HG03060 (cell line): ENCODE results near the gene WFDC1.

Source experiments
- ATAC-seq: cut with Tn5 transposase; IDR thresholded peaks from one replicate; pipeline ENCODE4 v1.9.1; 2021; ENCODE audit warnings: low read depth, moderate number of reproducible peaks; ENCODE audit not compliant: unreplicated experiment

WFDC1 gene

DNA sequence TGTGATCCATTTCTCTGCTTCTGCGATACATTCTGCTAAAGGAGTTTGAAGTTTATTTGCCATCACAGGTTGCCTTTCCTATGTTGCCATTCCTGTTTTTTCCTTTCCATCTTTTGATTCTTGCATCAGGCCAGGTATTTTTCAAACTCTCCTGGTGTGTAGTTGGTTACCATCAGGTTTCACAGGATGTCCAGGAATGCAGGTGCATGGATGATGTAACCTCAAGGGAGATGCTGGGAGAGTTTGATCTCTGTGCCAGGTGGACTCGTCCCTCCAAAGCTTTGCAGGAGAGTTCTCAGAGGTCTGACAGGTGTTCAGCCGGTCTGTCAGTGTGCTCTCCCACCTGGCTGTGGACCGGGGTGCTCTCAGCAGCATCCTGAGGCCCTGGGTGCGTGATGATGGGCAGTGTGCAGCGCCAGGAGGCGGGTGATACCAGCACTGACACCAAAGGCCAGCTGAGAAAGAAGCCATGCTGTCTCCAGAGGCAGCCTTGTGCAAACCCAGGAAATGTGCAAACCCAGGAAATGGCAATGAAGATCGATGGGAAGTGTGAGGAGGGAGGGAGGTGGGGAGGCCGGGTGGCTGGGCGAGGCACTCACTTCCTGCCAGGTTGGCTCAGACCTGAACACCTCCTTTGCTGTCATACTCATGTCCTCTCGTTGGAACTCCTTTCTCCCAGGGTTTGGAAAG, 75.4 kb downstream of the WFDC1 start:
- no peak for ATAC-seq

DNA sequence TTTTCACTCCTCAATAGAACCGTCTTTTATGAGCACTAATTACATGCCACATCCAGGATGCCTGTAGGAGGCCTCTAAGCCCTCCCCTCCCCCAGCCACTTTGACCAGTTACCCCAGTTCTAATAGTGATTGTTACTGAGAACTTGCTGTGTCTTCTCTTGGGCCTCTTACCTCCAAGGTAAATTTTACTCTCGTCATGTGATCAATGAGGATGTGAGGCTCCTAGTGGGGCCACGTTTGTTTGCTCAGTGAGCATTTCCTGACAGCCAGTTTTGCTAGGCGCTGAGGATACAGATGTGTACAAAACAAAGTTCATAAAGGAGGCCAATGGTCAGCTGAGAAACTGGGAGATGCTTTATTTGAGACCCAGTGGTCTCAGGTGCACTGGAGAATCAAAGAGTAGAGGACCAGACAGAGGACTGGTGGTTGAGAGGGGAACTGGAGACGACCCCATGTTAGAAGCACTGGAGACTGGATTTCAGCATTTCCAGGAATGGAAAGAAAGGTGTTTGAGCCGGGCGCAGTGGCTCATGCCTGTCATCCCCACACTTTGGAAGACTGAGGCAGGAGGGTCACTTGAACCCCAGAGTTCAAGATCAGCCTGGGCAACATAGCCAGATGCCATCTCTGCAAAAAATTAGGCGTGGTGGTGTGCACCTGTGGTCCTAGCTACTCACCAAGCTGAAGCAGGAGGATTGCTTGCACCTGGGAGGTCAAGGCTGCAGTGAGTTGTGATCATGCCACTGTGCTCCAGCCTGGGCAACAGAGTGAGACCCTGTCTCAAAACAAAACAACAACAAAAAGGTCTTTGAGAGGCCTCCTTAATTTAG, 76.3 kb downstream of the WFDC1 start:
- ATAC-seq, result no peak

DNA sequence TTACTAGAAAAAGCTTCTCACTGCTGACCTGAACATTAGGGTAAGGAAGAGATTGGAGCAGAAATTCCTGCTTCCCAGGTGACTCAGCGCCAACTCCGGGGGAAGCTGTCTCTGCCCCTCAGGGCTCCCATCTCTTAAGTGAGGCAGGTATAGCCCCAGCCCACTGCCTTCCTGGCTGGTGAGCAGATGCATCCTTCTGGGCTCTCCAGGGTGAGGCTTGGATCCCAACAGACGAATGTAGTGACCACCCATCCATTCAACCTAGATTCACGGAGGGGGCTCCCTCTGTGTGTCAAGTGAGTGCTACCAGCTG, 76.8 kb downstream of the WFDC1 start:
- no peak for ATAC-seq

DNA sequence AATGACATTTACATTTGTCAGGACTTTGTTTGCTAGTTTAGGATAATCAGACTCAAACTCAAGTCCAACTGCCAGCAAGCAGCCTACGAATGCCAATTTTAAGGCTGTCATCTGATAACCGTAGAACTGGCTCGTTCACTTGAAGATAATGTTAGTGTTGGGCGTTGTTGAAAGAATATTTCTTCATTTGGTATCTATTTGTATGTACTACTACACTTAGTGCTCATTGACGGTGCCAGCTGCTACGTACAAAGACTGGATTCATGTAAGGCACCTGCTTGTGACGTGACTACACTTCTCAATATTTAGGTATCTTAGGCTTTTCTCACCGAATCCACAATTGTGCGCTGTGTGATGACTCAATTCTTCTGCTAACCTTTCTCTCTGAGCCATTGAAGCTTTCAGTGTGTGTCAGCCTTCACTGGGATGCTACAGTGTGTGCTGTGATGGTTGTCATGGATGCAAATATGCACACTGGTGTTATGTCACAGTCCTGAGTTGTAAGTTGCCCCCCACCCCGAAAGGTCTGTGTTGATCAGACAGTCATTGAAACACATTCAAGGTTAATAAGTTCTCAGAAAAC, 79.3 kb downstream of the WFDC1 start:
- ATAC-seq, result no peak

DNA sequence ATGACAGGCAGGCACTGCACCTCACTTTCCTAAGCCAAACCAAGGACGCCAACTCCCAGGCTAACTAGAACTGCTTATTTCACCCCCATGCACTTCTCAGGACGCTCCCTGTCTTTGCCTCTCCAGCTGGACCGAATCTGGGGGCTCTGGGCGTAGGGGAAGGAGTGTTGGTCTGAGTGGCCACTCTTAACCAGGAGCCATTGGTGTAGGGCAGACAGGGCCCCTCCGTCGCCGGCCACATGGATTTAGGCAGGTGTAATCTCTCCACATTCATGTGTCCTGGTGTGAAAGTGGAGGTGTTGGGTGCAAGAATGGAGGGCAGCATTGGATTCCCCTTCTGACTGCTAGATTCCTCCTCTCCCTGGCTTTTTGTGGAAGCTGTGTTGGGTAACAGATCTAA, 83.4 kb downstream of the WFDC1 start:
- no peak for ATAC-seq

DNA sequence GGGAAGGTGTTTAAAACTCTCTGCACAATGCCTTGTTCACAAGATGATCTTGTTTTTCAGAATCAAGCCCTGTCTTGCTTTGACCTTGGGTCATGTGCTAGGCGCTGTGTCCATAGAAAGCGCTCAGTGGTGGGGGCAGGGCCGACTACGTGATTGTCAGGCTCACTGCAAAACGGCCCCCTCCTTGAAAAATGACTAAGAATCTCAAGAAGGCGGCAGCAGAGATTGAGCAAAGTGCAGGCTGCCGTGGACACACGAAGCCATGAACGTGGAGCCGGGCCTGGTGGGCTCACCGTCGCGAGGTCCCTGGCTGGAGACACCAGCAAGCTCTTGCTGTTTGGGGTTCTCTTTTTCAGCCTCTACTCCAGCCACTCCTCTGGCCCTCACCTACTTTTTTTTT, 83.9 kb downstream of the WFDC1 start:
- no peak for ATAC-seq

DNA sequence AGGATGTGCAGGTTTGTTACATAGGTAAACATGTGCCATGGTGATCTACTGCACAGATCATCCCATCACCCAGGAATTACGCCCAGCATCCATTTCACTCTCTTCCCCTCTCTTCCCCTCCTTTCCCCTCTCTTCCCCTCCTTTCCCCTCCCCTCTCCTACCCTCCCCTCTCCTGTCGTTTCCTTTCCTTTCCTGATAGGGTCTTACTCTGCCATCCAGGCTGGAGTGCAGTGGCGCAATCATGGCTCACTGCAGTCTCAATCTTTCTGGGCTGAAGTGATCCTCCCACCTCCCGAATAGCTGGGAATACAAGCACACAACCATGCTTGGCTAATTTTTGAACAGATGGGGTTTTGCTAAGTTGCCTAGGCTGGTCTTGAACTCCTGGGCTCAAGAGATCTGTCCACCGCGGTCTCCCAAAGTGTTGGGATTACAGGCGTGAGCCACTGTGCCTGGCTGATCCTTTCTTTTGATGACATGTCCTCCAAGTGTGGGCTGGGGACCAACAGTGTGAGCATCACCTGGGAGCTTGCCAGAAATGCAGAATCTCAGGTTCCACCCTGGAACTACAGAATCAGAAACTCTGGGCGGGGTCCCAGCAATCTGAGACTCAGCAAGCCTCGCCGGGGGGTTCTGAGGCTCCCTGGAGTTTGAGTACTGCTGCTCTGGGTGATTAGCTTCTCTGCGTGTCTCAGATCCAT, 84.5 kb downstream of the WFDC1 start:
- no peak for ATAC-seq
